ENCODE measurements around the gene KRT3.

KRT3 gene

GRCh38 chr12:52813203-52813819 lies 17.4 kb upstream of the KRT3 start:
- FAIRE-seq = no peak

- FAIRE-seq = no peak
Observed at GRCh38 chr12:52812749-52813148, 16.8 kb upstream of the KRT3 start.

GRCh38 chr12:52812073-52812400 lies 16.1 kb upstream of the KRT3 start:
- FAIRE-seq = no peak

DNA sequence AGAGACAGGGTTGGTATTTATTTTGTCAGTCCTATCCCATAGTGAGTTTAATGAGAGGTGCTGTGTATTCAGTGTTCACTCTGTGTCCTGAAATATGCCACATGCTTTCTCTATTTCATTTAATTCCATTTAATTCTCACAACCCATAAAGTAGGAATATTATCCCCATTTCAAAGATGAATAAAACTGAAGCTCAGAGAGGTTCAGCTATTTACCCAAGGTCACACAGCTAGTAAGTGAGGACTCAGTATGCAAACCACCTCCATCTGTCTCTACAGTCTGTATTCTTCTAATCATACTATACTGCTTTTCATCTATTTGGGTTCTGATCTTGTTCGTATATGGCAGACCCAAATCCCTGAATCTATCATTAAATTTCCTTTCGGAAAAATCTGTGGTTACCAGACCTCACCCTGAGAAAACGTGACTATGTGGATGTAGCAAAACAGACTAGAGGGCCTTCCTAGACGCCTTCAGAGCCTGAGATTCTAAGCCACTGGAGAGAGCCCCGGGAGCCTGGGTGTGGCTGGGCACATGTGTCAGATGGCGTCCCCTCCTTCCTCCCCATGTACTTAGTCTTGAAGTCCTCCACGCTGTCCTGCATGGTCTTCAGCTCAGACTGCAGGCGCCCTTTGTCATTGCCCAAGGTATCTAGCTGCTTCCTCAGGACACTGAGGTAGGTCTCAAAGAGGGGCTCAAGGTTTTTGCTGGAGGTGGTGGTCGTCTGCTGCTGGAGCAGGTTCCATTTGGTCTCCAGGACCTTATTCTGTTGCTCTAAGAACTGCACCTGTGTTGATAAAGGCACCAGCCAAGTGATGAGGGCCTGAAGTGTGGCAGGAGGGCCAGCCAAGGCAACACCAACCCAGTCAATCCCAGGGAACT lies 15.5 kb upstream of the KRT3 start:
- no peak for FAIRE-seq

GRCh38 chr12:52810554-52810953 lies 14.6 kb upstream of the KRT3 start:
- no peak for FAIRE-seq

GRCh38 chr12:52809166-52809565 lies 13.2 kb upstream of the KRT3 start:
- no peak for FAIRE-seq

DNA sequence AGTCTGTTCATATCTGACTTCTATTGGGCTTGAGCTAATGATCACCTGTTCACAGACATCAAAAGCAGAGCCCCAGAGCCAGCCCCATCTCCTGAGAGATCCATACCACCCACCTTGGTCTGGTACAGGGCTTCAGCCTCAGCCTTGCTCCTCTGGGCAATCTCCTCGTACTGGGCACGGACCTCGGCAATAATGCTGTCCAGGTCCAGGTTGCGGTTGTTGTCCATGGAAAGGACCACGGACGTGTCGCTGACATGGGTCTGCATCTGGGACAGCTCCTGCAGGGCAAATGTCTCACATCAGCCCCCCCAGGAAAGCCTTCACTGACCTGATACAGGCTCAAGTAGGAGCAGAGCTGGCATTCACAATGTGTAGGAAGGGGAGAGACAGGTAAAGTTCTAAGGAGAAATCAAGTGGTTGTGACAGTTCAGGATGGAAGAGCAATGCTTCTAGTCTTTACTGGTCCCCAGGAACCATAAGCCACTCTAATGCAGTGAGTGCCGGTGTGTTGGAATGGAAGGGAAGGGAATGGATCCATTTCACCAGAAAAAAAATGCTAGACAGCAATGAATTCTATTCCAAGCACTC lies 12.8 kb upstream of the KRT3 start:
- no peak for FAIRE-seq

DNA sequence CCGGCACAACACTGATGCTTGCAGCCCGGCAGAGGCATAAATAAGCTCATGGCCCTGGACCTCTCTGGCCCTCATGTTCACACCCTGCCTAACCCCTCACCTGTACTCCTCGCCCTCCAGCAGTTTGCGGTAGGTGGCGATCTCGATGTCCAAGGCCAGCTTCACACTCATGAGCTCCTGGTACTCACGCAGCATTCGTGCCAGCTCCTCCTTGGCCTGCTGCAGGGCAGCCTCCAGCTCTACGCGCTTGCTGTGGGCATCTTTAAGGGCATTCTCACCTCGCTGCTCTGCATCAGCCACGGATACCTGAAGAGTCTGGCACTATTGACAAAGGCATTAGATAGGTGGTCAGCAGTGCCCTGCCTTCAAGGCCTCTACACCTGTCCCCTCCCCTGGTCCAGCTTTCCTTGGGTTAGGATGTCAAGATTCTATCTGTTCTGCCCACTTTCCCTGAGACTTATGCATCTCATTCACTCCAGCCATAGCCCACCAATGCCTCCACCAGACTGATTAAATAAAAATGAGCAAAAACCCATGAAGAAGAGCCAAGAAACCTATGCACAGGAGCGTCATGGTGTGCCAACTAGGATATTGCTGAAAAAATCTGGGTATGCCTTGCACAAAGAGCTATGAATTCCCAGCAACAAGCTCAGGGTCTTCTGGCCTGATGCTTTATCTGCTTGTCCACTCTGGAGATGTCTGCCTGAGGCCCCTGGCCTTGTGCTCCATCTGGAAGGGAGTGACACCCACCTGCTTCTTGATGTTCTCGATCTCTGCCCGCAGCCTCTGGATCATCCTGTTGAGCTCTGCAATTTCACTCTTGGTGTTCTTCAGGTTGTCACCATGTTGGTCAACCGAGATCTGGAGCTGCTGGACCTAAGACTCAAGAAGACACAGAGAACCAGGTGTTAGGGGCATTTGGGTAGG lies 11.9 kb upstream of the KRT3 start:
- FAIRE-seq = no peak

GRCh38 chr12:52806821-52807543 lies 11.1 kb upstream of the KRT3 start:
- FAIRE-seq = no peak

- no peak for FAIRE-seq
Observed at GRCh38 chr12:52806169-52806811, 10.4 kb upstream of the KRT3 start.

GRCh38 chr12:52805739-52806138 lies 9.8 kb upstream of the KRT3 start:
- FAIRE-seq = no peak

GRCh38 chr12:52805000-52805399 lies 9.1 kb upstream of the KRT3 start:
- no peak for FAIRE-seq

- no peak for FAIRE-seq
Observed at GRCh38 chr12:52802442-52802841, 6.5 kb upstream of the KRT3 start.

- no peak for FAIRE-seq
Observed at GRCh38 chr12:52801773-52802172, 5.9 kb upstream of the KRT3 start.

DNA sequence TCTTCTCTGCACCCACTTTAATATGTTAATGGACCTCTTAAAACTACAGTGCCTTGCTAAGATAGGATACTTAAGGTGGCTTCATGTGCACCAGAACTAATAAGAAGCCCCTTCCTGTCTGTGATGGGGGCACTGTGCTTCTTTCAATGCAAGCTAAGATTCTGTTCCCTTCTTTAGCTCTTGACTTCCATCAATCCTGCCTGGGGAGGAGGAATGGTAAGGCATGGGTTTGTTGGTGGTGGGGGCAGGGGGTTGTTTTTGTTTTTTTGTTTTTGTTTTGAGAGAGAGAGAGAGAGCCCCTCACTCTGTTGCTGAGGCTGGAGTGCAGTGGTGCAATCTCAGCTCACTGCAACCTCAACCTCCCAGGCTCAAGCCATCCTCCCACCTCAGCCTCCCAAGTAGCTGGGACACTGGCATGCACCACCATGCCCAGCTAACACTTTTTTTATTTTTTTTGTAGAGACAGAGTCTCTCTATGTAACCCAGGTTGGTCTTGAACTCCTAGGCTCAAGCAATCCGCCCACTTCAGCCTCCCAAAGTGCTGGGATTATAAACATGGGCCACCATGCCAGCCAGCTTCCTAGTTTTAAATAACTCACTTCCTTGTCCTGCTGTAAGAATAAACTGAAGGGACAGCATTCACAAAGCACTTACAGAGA lies 4.5 kb upstream of the KRT3 start:
- no peak for FAIRE-seq

DNA sequence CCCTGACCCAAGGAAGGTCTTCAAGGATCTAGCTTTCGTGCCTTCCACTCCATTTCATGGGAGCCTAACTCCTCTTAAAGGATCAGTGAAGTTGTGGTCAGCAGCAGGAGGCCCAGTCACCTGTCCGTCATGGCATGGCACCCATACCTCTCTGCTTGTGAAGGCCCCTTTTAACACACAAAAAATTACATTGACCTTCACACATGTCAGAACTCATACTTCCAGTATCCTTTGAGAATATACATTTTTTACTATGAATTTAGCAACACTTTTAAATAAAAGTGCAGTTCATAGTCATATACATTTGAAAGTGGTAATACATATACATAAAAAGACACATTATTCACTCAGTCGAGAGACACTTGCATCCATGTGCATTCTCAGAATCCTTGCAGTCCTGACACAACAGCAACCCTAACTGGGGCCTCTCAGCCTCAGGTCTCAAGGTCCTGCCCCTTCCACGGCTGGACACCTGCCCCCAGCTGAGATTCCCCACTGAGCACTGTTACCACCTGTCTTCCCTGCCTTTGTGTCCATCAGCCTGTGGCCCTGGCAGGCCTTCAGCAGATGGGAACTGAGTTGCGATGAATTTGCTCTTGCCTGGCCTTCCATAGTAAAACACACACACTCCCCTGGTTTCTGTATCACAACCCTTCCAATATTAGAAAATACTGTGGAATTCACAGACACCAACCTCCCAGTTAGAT lies 3.7 kb upstream of the KRT3 start:
- no peak for FAIRE-seq

DNA sequence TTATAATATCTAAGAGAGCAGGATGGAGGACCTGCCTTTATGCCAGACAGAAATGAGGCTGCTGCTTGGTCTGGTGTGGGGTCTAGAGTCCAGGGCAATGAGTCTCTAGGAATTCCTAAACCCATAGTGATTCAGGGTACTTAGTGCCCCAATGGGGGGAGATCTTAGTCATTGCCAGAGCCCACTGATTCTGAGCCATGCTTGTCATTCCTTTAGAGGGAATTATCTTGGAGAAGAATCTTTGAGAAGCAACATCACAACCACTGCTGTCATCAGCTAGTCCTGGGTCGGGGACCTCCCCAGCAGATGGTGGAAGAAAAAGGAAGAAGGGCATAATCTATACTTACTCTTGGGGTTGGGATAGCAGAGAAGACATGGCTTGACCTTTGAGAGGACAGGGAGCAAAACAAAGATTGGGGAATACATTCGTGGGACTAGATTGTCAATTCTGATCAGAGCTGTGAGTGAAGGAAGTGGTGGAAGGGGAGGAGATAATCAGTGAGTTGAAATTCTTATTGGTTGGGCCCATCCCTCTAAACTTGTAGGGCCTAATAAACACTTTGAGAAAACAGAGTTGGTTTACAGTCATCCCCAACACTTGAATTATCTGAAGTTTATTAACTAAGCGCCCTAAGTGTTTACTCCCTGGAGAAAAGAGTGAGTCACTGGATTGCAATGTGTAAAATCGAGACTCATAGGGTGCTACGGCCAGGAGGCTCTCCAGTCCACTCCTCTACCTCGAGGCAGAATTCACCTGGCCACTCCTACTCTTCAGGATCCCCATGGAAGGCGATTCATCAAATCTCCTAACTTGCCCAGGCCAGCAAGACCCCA lies 3.0 kb upstream of the KRT3 start:
- no peak for FAIRE-seq

DNA sequence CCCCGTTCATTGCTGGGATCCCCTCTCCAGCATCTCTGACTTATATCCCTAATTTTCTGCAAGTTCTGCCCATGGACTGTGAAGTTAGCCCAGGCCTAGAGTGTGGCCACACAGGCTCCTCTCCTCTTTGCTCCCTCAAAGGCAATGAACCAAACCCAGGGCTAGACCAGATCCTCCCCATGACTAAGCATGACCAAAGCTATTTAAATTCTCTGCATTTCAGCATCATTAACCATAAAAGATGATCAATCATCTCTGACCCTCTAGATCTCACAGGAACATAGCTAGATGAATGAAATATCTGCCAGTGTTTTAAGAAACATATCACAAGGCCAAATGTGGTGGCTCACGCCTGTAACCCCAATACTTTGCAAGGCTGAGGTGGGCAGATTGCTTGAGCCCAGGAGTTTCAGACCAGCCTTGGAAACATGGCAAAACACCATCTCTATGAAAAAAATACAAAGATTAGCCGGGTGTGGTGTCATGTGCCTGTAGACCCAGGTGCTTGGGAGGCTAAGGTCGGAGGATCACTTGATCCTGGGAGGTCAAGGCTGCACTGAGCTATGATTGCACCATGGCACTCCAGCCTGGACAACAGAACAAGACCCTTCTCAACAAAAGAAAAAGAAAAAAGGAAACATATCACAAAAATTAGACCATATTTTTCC lies 2.2 kb upstream of the KRT3 start:
- no peak for FAIRE-seq

- FAIRE-seq = no peak
Observed at GRCh38 chr12:52797529-52797894, 1.6 kb upstream of the KRT3 start.

Data from endometrium (tissue), 2 donors.